Measurements from ENCODE around the gene CTSZ. TPM values are rescaled to one million over a fixed set of nuclear protein-coding genes. Genes with fewer than 3 reads are reported as not detected.

Gene CTSZ
- polyA plus RNA-seq, 1 experiment: 141 TPM

DNA sequence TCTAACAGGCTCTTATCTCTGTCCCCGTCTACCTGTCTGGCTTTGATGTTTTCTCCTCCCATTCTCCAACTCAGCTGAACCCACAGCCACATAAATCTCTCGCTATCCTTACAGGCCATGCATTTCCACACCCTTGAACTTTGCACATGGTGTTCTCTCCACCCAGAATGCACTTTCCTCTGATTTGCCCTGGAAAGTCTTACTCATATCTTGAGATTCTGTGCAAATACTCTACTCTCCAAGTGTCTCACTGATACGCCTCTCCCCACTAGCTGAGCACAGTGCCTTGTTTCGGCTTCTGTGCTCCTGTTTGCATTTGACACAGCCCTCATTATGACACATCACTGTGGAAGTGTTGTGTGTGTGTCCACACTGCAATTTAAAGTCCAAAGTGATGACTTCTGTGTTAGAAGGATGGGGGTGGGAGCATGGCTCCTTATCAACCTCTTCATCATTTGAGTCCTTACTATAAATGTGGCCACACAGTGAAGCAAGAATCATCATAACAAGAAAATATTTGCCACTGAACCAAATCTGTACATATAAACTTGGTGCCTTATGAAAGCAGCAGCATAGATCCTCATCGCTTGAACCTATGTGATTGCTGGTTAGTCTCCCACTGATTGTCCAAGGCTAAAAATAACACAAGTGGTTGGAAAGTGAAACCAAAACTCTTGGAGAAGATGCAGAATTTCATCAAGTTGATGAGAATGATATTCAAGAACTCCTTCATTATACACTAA is 41.1 kb upstream of the CTSZ start:
- CTCF ChIA-PET: no interaction called here
- TF ChIP-seq, protein P1, sequence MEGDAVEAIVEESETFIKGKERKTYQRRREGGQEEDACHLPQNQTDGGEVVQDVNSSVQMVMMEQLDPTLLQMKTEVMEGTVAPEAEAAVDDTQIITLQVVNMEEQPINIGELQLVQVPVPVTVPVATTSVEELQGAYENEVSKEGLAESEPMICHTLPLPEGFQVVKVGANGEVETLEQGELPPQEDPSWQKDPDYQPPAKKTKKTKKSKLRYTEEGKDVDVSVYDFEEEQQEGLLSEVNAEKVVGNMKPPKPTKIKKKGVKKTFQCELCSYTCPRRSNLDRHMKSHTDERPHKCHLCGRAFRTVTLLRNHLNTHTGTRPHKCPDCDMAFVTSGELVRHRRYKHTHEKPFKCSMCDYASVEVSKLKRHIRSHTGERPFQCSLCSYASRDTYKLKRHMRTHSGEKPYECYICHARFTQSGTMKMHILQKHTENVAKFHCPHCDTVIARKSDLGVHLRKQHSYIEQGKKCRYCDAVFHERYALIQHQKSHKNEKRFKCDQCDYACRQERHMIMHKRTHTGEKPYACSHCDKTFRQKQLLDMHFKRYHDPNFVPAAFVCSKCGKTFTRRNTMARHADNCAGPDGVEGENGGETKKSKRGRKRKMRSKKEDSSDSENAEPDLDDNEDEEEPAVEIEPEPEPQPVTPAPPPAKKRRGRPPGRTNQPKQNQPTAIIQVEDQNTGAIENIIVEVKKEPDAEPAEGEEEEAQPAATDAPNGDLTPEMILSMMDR (IDR thresholded peaks at IDR 0.05; ENCODE audit: low read depth, low read length): no peak
- Histone ChIP-seq H3K27ac (ENCODE audit: low read depth, low read length) (no peak overlapping the region), H3K27me3 (ENCODE audit: control insufficient read depth, insufficient read depth, low read length) (peaks cover 15% of the 10 kb centered on the region), H3K4me3 (ENCODE audit: low read depth, low read length) (no peak overlapping the region), H3K9me3 (ENCODE audit: control insufficient read depth, insufficient read depth, low read length) (no peaks in the 10 kb centered on the region)
- POLR2A ChIA-PET: no interaction called here
- DNase-seq (ENCODE audit: low read depth, low spot score): no peak

DNA sequence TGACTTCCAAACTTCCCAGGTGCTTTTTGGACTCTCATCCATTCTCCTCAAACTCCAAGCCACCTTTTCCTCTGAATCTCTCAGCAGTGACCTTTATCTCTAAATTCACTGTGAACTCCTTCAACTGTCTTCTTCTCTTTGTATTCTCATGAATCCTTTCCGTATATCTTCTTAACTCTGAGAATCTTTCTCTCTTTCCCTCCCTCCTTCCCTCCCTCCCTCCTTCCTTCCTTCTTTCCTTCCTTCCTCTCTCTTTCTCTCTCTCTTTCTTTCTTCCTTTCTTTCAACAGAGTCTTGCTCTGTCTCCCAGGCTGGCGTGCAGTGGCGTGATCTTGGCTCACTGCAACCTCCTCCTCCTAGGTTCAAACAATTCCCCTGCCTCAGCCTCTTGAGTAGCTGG is 39.8 kb upstream of the CTSZ start:
- Histone ChIP-seq H3K4me3 (ENCODE audit: low read depth, low read length) (no peak overlapping the region), H3K9me3 (ENCODE audit: control insufficient read depth, insufficient read depth, low read length) (peaks cover 2% of the 10 kb centered on the region; the same call in 1 of the 2 replicates), H3K27me3 (ENCODE audit: control insufficient read depth, insufficient read depth, low read length) (peaks cover 15% of the 10 kb centered on the region), H3K27ac (ENCODE audit: low read depth, low read length) (no peak overlapping the region)
- DNase-seq (ENCODE audit: low read depth, low spot score): no peak
- ChIA-PET CTCF (no interaction called here), POLR2A (no interaction called here)
- TF ChIP-seq, protein P1 (IDR thresholded peaks at IDR 0.05; ENCODE audit: low read depth, low read length): no peak

DNA sequence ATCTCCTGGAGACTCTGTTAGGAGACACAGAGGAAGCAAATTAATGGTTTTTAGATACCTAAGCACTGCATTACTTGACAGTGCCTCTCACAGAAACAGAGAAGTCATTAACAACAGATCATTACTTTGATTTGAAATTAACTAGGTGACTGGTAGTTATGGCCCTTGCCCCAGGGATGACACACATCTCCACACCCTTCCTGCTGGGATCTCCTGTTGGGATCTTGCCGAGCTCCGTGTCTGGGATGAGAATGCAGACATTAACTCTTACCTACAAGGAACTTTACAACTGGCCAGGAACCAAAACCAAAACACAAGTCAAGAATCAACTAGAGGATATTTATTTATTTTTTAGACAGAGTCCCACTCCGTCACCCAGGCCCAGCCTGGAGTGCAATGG is 37.7 kb upstream of the CTSZ start:
- Histone ChIP-seq H3K27ac (ENCODE audit: low read depth, low read length) (no peak overlapping the region), H3K27me3 (ENCODE audit: control insufficient read depth, insufficient read depth, low read length) (peaks cover 2% of the 10 kb centered on the region), H3K4me3 (ENCODE audit: low read depth, low read length) (no peak overlapping the region), H3K9me3 (ENCODE audit: control insufficient read depth, insufficient read depth, low read length) (peaks cover 2% of the 10 kb centered on the region; the same call in 1 of the 2 replicates)
- ChIA-PET CTCF (interaction anchor here (1.7 kb wide), 1 partner anchor 10 kb away, joined by 4 read pairs; no protein-coding TSS in a partner anchor), POLR2A (interaction anchor here (4.4 kb wide), 1 partner anchor 13 kb away, joined by 24 read pairs; the partner anchor contains the start of gene ATP5F1E)
- TF ChIP-seq, protein P1 (IDR thresholded peaks at IDR 0.05; ENCODE audit: low read depth, low read length): no peak
- DNase-seq (ENCODE audit: low read depth, low spot score): no peak

DNA sequence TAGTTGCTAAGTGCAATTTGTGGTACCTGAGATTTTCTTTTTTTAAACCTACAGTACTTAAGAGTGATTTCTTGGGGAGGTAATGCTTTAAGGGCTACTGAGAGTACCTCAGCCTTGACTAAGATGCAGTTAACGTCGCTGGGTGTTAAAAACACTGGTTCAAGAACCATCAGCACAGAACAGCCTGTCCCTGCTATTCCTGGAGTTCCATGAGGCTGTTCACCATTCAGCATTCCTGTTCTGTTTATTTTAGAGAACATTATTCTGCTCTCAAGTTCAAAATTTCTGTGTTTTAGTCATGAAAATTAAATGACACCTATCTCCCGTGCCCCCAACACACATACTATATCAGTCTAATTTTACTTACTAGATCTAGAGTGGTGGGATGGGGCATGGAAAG is 37.2 kb upstream of the CTSZ start:
- no peaks in the 10 kb centered on the region for H3K27me3 ChIP-seq (ENCODE audit: control insufficient read depth, insufficient read depth, low read length)
- peaks cover 2% of the 10 kb centered on the region; the same call in 1 of the 2 replicates for H3K9me3 ChIP-seq (ENCODE audit: control insufficient read depth, insufficient read depth, low read length)
- no peak overlapping the region for H3K4me3 ChIP-seq (ENCODE audit: low read depth, low read length)
- CTCF ChIA-PET: interaction anchor here (0.5 to 1.7 kb wide), 3 partner anchors 11 to 206 kb away, joined by 4 to 8 read pairs (median 5); no protein-coding TSS in a partner anchor
- no peak for DNase-seq (ENCODE audit: low read depth, low spot score)
- POLR2A ChIA-PET: interaction anchor here (4.4 kb wide), 1 partner anchor 12 kb away, joined by 24 read pairs; the partner anchor contains the start of gene ATP5F1E
- TF ChIP-seq, protein P1 (IDR thresholded peaks at IDR 0.05; ENCODE audit: low read depth, low read length): no peak
- no peak overlapping the region for H3K27ac ChIP-seq (ENCODE audit: low read depth, low read length)

DNA sequence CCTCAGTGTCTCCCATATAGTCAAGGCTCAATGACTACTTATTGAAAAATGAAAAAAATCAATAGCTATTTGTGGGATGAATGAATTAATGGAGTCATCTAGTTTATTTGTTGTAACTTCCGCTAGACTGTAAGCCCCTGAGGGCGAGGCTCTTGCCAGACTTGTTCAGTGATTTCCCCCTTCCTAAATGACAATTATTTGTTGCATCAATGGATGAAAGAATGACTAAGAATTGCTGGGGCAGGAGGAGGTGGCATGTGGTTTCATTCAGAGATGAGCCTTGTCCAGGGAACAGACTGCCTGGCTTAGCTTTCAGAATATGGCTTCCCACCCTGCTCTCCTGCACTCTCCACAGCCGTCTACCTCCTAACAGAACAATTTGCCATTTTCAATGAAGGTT is 36.6 kb upstream of the CTSZ start:
- Histone ChIP-seq H3K27me3 (ENCODE audit: control insufficient read depth, insufficient read depth, low read length) (no peaks in the 10 kb centered on the region), H3K27ac (ENCODE audit: low read depth, low read length) (no peak overlapping the region), H3K4me3 (ENCODE audit: low read depth, low read length) (no peak overlapping the region), H3K9me3 (ENCODE audit: control insufficient read depth, insufficient read depth, low read length) (peaks cover 2% of the 10 kb centered on the region; the same call in 1 of the 2 replicates)
- CTCF ChIA-PET: interaction anchor here (0.5 to 1.7 kb wide), 3 partner anchors 11 to 205 kb away, joined by 4 to 8 read pairs (median 5); no protein-coding TSS in a partner anchor
- no peak for DNase-seq (ENCODE audit: low read depth, low spot score)
- POLR2A ChIA-PET: interaction anchor here (1.3 to 4.4 kb wide), 2 partner anchors 12 to 152 kb away, joined by 4 to 24 read pairs; partner anchors contain the start of gene ATP5F1E
- TF ChIP-seq, protein P1 (IDR thresholded peaks at IDR 0.05; ENCODE audit: low read depth, low read length): no peak

All from AG04450 (cell line).